NB4 (cell line): ENCODE measurements around the gene THAP10.

Experiments
- CTCF ChIP-seq: IDR thresholded peaks from one replicate; pipeline ENCODE4 v1.5.1; 2012; ENCODE audit warnings: low read depth, low read length
- MAX ChIP-seq: IDR thresholded peaks from 2 replicates; pipeline ENCODE4 v1.6.1; 2011; ENCODE audit warnings: low read depth, low read length

- no peak for TF ChIP-seq CTCF
- no peak for TF ChIP-seq MAX
Measured at GRCh38 chr15:70835415-70835814, 56.8 kb downstream of the THAP10 start.
